HG03439 (cell line): ENCODE data around the gene FFAR4.

Source experiments
- ATAC-seq: cut with Tn5 transposase; IDR thresholded peaks from one replicate; pipeline ENCODE4 v1.9.1; 2021; ENCODE audit warnings: mild to moderate bottlenecking, moderate library complexity; ENCODE audit not compliant: unreplicated experiment

The FFAR4 gene

DNA sequence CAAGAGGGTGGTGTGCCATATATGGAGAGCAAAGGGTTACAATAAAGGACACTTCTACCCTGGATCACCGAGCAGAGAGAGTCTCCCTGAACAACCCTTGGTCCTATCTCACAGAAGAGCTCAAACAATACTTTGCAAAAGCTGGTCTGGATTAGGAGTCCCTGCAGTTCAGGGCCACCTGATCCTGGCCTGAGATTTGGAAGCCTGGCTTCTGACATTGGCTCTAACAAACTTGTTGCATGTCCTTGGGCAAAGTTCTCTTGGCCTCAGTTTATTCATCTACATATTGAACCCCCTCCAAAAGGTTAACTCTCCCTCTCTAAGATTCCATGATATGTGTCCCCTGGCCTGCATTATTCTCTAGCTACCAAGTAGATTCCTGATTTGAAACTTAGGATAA is 32.9 kb downstream of the FFAR4 start:
- ATAC-seq = no peak

DNA sequence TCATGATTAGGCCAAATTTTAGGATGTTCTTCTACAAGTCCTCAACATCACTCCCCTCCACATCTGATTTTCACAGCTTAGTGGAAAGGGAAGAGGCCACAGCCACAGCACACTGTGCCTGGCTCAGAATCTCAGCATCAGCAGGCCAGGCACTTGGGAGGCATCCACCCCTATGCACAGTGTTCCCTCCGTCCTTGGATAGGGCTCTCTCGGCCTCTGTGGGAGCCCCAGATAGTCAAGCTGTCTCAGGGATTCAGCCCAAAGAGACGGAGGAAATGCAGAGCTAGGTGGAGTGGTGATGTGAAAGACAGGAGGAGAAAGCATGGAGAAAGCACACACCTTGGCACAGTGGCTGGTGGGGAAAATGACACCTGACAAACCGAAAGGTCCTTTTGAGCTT is 33.3 kb downstream of the FFAR4 start:
- no peak for ATAC-seq

DNA sequence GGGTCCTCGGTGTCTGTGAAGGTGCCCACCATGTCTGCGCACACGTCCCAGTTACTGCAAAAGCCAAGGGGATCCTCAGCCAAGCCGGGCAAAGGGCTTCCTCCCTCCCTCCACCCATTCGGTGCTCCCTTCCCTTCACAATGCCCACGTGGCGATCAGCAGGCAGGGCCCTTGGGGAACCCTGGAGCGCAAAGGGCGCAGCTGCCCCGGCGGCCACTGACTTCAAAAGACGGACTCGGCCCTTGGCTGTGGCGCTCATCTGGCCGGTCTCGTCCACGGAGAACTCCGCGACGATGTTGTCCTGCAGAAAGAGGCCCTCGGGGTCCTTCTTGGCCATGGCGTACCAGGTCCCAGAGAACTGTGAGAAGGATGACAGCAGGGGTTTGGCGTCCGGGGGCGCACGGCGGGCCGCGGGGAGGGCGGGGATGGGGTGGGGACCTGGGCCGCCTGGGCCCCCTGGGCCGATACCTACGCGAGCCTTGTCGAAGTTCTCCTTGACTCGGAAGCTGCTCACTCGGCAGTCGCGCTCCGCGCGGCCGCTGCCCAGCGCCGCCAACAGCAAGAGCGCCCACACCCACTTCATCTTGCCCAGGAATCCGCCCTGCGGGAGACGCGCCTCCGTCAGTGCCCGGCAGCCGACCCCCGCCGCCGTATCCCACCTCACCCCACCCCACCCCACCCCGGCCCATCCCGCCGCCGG is 34.1 kb downstream of the FFAR4 start:
- no peak for ATAC-seq

DNA sequence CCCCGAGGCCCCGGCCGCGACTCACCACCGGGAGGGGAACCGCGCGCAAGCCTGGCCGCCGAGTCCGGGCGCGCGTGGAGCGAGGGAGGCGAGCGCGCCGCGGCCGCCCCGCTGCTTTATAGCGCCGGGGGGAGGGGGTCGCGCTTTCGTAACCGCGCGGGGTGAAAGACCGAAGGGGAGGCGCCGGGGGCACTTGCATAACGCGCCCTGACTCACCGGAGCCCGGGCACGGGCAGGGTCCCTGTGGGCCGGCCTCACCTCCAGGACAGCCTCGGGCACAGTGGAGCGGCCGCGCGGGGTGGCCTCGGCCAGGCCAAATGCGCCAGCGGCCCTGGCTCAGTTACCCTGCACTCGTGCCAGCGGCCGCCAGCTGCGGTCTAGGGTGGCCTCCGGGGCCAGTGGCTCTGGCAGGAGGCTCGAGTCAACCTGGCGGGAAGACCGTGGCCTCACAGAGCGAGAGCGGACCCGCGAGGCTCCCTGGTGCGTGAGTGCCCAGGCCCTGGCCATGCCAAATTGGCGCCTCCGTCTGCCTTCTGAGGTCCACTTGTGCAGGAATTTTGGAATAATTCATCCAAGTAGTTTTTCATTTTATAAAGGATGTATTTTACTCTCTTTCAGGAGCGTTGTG is 34.8 kb downstream of the FFAR4 start, which contains the start of gene RBP4:
Gene RBP4, minus strand, starts transcription at position 90 of the 628 bp plus-strand sequence. CDS start 207 bp downstream, outside the sequence.
- ATAC-seq = no peak

DNA sequence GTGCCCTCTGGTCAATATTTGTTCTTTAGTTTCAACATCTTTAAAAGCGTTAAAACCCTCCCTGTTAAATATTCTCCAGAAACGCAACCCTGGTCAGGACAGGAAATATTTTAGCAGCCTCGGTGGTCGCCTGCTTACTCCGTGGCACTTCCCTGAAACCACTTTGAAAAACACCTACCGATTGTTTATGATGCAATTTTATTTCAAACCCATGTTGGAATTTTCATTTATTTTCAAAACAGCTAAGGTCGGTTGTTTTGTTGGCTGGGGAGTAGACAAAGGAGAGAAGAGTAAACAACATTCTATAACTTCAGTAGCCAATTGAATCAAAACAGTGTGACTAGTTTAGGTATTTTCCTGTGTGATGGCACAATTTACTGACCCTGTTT is 35.3 kb downstream of the FFAR4 start:
- ATAC-seq = no peak

DNA sequence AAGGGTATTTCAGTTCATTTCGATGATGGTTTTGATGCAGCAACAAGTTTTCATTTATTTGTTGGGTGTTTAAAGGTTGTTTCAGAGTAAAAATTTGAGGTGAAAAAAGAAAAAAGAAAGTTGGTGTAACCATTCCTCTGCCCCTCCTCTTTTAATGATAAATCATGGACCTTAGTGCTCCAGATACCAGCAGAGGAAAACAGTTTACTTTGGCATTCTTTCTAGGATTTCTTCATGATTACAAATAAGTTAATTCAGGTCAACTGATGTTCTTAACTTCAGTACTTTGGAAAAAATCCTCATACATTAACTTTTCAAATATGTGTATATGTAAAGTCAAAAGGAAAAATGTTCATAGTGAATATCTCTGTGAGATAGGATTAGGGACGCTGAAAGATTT is 36.6 kb downstream of the FFAR4 start:
- no peak for ATAC-seq

DNA sequence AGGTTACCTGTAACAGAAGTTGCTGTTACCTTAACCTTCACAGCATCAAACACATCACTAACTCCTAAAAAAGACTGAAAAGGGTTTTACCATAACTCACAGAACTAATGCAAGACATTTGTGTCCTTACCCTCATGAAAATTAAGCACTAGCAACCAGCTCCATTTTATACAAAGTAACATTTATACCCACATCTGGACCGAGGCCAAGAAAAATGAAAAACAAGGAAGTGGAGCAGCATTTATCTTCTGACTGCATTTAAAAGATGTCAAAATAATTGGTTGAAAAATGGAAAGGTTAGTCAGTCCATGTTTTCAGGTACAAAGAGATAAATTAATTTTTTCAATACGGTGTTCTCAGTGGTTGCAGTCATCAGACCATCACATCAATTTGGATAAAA is 37.7 kb downstream of the FFAR4 start:
- ATAC-seq = no peak

DNA sequence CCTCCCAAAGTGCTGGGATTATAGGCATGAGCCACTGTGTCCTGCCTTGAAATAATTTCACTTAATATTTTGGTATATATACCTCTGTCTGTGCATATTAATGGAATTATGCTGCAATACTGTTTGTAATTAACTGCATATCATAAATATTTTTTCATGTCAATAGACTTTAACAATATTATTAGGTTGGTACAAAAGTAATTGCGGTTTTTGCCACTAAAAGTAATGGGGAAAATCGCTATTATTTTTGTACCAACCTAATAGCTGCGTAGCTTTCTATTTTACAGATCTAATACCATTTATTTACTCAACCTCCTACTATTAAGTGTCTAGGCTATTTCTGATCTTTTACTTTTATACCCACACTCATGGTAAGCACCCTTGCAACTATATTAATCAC is 42.0 kb downstream of the FFAR4 start:
- no peak for ATAC-seq

DNA sequence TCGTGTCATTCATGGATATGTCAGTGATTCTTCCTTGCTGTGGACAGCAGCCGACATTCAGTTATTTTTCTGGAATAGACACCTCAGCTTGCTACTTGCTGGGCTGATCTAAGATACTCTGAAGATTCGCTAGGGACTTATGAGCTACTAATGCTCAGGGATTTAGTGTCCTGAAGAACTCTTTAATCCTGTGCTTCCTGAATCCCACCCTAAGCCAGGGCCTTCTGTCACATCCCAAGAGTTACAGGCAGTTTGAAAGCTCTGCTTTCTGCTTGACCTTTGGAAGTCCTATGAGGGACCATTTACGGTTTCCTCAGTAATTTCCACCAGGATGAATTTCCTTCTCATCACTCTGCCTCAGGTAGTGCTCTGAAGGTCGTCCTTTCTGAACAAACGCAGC is 45.8 kb downstream of the FFAR4 start, which contains the start of gene PDE6C:
Gene PDE6C, plus strand, starts transcription at position 227 of the 400 bp plus-strand sequence. CDS start 189 bp downstream, outside the sequence.
- no peak for ATAC-seq

DNA sequence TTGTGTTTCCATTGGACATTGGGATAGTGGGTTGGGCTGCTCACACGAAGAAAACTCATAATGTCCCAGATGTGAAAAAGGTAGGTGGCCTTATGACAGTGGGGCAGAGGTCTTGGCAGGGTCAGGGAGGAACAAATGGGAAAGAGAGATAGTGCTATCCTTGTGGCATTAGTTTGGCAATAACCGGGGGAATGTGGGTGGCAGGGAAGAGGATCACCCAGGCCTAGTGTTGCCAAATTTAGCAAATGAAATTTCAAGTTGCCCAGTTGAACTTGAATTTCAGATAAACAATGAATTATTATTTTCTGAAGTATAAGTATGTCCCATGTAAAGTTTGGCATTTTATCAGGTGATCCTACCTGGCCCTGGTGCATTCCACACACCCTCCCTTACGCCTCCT is 46.7 kb downstream of the FFAR4 start:
- ATAC-seq = no peak

DNA sequence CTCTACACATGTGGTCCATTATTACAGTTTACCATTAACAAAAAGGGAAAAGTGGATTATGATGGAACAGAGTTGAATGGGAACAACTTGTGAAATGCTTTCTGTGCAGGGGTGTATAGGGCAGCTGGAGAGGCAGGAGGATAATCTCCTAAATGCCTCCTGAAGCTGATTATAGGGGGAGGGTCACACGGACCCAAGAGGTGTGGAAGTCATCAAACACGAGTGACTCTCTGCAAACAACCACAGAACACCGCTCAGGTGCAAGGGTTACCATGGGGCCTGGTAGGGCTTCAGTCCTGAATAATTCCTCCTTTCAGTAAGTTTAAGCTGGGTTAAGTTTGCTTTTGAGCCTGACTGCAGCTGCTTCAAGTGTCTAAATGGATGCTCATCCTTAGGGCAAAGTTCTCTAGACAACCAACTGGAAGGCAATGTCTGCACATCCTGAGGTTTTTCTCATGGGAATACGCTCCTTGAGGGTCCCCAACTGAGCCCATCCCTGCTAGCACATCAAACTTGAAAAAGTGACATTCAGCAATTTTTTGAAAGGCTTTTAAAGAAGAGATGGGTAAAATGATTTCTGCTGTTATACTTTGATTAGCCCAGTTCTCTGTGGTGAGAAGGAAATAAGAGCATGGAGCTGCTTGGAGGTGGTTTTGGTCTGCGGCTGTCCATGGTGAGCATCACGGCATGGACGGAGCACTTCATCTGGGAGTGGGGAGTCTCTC is 47.8 kb downstream of the FFAR4 start:
- no peak for ATAC-seq

DNA sequence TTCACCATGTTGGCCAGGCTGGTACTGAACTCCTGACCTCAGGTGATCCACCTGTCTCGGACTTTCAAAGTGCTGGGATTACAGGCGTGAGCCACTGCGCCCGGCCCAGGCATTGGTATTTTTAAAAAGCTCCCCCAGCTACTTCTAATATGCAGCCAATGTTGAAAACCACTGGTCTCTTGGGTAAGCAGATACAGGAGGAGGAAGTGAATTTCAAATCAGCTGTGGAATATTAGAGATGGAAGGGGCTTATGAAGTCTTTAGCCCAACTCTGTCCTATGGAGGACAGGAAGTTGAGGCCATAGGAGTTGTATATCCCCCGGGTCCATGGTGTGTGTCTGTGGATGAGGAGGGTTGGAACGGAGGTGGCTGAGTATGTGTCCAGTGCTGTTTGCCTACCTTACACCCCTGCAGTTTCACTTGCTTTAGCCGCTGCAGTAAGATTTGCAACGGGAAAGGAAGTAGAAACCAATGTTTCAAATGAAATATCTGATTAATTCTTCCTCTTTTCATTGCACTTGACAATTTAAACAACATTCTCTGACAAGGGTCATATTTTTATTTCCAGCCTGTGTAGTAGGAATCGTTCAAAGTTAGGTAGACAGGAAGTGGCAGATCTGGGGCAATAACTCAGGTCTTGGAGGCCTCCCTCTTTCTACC is 49.2 kb downstream of the FFAR4 start:
- ATAC-seq = no peak

DNA sequence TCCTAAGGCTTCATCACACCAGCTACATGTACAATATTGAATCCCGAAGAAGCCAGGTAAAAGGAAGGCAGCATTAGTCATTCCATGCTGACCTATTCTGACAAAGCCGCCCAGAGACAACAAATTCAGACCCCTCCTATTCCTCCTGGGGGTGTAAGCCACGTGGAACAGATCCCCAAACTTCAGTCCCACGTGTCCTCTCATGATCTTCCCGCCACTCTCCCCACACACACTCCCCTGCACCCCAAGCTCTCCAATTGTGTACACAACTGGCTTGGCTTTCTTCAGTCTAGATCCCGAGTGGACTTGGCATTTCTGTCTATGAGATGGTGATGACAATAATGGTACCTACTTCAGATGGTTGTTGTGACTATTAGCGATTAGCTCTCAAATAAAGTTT is 54.5 kb downstream of the FFAR4 start:
- no peak for ATAC-seq

DNA sequence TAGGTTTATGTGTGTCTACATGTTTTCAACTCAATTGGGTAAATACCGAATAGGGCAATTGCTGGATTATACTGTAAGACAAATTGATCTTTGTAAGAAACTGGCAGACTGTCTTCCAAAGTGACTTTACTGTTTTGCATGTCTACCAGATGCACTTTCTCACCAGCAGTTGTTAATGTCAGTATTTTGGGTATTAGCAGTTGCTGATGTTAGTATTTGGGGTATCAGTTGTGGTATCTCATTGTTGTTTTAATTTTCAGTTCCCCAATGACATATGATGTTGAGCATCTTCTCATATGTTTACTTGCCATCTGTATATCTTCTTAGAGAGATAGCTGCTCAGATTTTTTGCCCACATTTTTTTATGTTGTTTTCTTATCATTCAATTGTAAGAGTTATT is 56.5 kb downstream of the FFAR4 start:
- ATAC-seq = no peak

DNA sequence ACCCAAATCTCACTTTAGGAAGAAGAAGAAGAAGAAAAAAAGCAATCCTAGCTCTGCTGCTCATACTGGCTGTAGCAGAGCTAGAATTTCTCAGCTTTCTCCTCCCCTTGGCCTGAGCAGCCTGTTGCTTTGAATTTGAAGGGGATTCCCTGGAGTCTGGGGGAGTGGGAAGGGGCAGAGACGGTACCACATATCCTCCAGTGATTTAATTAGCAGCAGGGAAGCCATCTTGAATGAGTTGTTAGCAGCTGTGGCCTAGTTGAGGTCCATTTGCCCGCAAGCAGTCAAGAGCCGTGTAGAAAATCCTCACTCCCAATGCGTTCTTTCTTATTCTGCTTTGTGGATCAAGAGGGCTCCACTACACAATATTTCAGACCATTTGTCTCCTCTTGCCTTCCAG is 62.4 kb downstream of the FFAR4 start:
- ATAC-seq = no peak

DNA sequence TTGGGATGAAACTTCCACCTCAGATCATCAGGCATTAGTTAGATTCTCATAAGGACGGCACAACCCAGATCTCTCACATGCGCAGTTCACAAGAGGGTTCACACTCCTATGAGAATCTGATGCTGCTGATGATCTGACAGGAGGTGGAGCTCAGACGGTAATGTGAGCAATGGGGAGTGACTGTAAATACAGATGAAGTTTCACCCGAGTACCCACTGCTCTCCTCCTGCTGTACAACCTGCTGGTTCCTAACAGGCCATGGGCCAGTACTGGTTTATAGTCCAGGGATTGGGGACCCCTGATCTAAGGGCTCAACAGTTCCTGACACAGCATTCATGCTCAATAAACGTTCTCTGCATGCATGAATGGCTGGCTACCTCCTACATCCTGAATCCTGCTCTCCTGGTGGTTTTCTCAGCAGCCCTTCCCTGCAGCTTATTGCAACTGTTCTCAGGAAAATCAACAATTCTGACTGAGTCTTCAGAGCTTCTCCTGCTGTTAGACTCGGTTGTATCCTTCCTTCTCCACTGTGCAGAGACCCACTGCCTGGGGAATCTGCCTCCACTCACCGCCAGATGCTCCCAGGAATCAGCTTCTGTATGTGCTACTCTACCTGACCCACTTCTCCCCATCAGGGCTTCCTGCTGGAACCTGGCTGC is 63.3 kb downstream of the FFAR4 start:
- no peak for ATAC-seq

DNA sequence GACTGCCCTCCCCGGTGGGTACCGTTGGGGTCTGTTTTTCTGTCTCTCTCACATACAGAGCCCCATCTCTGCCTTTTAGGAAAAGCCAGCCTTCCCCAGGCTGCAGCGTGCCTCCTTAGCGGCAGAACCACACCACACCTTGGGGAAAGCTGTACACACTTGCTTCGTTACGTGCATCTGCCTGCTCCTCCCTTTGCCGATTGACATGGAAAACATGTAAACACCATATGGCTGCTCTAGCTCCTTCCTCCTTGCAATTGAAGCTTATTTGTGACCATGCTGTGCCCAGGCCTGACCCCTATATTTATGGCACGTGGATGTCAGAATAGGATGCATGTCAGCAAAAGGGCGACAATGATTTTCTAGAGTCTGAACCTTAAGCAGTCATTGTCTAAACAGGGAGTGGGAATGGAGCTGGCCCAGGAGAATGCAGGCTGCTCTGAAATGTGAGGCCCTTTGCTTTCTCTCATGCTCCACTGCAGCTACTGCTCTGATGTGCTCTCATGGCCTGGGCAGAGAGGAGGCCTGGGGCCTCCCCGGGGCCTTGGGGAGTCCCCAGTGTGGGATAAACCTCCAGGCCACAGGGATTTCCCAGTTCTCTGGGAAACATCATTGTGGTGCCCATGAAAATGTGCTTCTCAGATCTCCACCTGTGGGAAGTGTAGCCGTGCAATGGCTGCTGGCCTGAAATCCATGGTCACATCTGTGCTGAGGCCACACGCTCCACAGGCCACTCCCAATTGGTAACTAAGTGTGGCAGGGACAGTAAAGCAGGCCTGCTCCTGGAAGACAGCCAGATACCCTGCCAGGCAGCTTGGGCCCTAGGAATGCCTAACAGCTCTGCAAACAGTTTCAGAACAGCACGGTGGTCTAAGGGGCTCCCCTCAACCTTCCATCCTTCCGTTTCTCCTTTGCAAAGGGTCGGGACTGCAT is 64.4 kb downstream of the FFAR4 start:
- no peak for ATAC-seq
